HG02885 (cell line): ENCODE results near the gene ROR2.
"Not testable (repeated sequence)": the region's sequence is repeated elsewhere in the genome, so short reads cannot be mapped to it uniquely, and the experiment has no call there.

Source experiments
- ATAC-seq: cut with Tn5 transposase; IDR thresholded peaks from one replicate; pipeline ENCODE4 v1.9.1; 2021; ENCODE audit warnings: mild to moderate bottlenecking; ENCODE audit not compliant: unreplicated experiment, poor library complexity

Gene ROR2

GRCh38 chr9:91809581-91810285 lies 140.3 kb downstream of the ROR2 start:
- ATAC-seq = no peak

- no peak for ATAC-seq
Observed at GRCh38 chr9:91807643-91808246, 142.3 kb downstream of the ROR2 start.

GRCh38 chr9:91805031-91805430 lies 145.0 kb downstream of the ROR2 start:
- no peak for ATAC-seq

- ATAC-seq = no peak
Observed at GRCh38 chr9:91803970-91804752, 145.9 kb downstream of the ROR2 start.

GRCh38 chr9:91803151-91803940 lies 146.7 kb downstream of the ROR2 start:
- no peak for ATAC-seq

- no peak for ATAC-seq
Observed at GRCh38 chr9:91802391-91802790, 147.6 kb downstream of the ROR2 start.

- no peak for ATAC-seq
Observed at GRCh38 chr9:91800473-91801030, 149.5 kb downstream of the ROR2 start.

GRCh38 chr9:91799113-91799744 lies 150.8 kb downstream of the ROR2 start:
- ATAC-seq = no peak

- not testable (repeated sequence) for ATAC-seq
Observed at GRCh38 chr9:91798273-91799112, 151.5 kb downstream of the ROR2 start.

- ATAC-seq = not testable (repeated sequence)
Observed at GRCh38 chr9:91797517-91797916, 152.5 kb downstream of the ROR2 start.

GRCh38 chr9:91796516-91796915 lies 153.5 kb downstream of the ROR2 start:
- not testable (repeated sequence) for ATAC-seq

- no peak for ATAC-seq
Observed at GRCh38 chr9:91795598-91796241, 154.3 kb downstream of the ROR2 start.

- ATAC-seq = not testable (repeated sequence)
Observed at GRCh38 chr9:91793371-91793770, 156.7 kb downstream of the ROR2 start.

GRCh38 chr9:91790917-91791316 lies 159.1 kb downstream of the ROR2 start:
- ATAC-seq = no peak

GRCh38 chr9:91789941-91790340 lies 160.1 kb downstream of the ROR2 start:
- no peak for ATAC-seq

- ATAC-seq = no peak
Observed at GRCh38 chr9:91787931-91788330, 162.1 kb downstream of the ROR2 start.

GRCh38 chr9:91786132-91786896 lies 163.7 kb downstream of the ROR2 start:
- no peak for ATAC-seq

- no peak for ATAC-seq
Observed at GRCh38 chr9:91785447-91785842, 164.6 kb downstream of the ROR2 start.
